GM21447 (cell line): ENCODE measurements around the gene TMEM11.
"Not testable (repeated sequence)": the region's sequence is repeated elsewhere in the genome, so short reads cannot be mapped to it uniquely, and the experiment has no call there.

Experiments
- ATAC-seq: cut with Tn5 transposase; IDR thresholded peaks from one replicate; pipeline ENCODE4 v1.9.1; 2021; ENCODE audit not compliant: unreplicated experiment

TMEM11 gene

GRCh38 chr17:21242780-21243515, 29.0 kb upstream of the TMEM11 start:
- no peak for ATAC-seq

DNA sequence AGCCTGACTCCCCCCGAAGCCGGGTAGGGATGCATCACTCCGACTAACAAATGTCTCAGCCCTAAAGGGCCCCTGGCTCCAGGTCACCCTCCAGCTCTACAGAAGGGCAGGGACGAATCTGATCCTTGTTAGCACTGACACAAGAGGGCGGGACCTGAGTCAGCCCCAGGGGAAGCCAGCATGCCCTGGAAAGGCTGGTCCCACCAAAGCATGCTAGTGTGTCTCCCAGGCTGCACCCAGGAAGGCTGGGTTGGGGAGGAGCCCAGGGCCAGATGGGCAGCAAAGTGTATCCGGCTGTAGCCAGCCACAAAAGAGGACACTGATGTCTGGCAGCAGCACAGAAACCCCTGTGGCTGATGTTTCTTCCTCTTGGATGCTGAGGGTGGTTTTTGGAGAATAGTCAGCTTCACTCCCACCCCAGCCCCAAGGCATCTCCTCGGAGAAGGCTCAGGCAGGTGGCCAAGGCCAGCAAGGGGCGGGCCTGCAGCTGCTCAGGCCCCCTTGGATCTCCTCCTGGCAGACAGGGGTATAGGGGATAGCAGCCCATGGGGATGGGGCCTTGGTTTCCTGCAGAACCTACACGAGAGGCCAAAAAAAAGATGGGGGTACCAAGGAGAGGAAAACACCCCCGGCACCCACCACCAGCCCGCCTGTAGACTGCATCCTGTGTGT, 28.2 kb upstream of the TMEM11 start:
- ATAC-seq = no peak

- ATAC-seq = no peak
These were observed 27.6 kb upstream of the TMEM11 start for GRCh38 chr17:21241564-21241963.

GRCh38 chr17:21240369-21241055, 26.6 kb upstream of the TMEM11 start:
- no peak for ATAC-seq

DNA sequence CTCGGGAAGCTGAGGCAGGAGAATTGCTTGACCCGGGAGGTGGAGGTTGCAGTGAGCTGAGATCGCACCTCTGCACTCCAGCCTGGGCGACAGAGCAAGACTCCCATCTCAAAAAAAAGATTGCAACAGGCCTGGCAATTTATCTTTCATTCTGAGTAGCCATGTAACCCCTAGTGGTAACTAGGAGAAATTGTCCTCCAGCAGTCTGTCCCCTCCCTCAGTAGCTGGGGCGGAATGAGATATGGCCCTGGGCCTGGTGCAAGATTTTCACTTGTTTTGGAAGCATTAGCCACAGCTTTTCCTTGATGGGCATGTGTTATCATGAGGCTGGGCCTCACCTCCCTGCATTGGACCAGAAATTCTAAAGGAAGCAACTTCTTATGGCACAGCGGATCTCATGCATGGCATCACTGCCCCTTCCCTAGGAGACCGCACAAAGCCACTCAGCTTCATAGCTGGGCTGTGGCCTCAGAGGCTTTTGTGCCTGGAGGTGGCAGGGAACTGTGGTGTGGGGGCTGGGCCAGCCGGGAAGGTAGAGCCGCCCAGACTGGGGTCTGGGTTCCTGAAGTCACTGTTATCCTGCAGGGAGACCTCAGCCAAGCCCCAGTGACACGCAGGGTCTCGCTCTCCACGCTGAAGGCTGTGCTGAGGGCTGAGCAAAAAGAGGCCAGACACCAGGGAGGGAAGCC, 25.9 kb upstream of the TMEM11 start:
- no peak for ATAC-seq

DNA sequence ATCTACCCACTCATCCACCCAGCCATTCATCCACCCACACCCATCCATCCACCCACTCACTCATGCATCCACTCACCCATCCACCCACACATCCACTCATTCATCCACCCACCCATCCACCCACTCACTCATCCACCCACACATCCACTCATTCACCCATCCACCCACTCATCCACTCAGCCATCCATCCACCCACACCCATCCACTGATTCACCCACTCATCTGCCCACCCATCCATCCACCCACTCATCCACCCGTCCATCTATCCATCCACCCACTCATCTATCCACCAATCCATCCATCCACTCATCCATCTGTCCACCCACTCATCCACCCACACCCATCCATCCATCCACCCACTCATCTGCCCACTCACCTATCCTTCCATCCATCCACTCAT, 22.0 kb upstream of the TMEM11 start:
- ATAC-seq = no peak

GRCh38 chr17:21233581-21234347, 19.8 kb upstream of the TMEM11 start:
- ATAC-seq = no peak

DNA sequence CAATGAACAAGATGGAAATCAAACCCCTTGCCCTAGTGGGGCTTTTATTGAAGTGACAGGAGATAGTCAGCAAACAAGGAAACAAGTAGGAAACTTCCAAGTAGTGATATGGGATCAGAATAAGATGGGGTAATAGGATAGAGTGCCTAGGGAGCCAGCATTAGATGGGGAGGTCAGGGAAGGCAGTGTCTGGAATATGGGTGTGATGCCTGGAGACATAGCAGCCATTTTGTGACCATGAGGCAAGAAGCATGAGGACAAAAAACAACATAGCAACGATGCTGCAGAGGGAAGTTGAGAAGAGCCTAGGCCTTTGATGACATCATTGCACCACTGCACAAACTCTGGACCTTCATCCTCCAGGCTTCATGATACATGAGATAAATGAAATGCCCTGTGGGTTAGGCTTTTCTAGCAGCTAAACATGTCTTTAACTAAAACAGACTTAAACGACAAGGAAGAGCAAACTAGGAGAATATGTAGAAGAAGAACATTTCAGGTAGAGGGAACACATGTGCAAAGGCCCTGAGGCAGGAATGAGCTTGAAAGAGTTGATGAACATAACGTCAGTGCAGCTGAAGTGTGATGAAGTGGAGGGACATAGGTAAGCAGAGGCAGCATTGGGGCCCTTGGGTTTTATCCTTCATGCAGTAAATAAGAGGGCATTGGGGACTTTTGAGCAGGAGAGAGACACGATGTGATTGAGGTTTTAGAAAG, 18.2 kb upstream of the TMEM11 start:
- no peak for ATAC-seq

DNA sequence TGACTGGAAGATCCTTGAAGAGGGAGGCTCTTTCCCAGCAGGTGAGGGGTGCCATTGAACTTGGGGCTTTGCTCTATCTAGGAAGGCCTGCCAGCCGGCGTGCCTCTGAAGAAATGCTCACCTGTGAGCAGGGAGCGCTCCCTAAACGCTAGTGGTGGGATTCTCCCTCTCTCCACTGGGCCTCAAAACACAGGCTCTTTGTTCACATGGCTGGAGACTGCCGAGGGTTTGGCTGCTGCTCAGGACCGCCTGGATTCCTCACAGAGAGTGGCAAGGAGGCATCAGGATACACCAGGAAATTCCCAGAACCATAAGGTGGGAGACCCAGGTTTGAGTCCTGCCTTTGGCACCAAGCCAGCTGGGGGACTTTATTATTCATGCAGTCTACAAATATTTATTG, 17.6 kb upstream of the TMEM11 start:
- ATAC-seq = no peak

GRCh38 chr17:21228845-21229244, 14.9 kb upstream of the TMEM11 start:
- ATAC-seq = no peak

DNA sequence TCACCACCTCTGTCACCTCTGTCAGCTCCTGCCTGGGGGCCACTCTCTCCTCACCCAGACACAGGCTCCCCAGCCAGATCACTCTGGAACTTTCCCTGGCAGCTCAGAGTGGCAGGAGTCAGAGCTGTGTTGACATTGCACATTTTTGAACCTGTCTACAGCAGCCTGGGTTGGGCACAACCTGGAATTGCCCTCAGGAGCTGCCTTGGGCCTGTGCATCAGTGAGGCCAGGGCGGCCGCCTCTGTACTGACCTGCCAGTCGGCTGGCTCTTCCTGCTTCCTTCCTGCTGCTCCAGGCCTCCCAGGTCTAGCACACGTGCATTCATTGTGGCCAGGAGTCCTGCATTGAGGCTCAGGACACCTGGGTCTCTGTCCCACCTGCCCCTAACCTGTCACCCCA, 14.2 kb upstream of the TMEM11 start:
- ATAC-seq = no peak

DNA sequence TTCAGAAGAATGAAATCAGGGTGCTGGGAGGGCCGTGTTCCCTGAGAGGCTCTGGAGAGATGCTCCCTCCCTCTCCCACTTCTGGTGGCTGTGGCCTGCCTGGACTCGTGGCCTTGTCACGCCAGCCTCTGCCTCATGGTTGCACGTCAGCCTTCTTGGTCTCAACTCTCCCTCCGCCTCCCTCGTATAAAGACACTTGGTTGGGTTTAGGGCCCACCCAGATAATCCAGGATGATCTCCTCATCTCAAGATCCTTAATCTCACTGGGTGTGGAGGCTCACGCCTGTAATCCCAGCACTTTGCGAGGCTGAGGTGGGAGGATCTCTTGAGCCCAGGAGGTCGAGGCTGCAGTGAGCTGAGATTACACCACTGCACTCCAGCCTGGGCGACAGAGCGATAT, 13.3 kb upstream of the TMEM11 start:
- not testable (repeated sequence) for ATAC-seq

DNA sequence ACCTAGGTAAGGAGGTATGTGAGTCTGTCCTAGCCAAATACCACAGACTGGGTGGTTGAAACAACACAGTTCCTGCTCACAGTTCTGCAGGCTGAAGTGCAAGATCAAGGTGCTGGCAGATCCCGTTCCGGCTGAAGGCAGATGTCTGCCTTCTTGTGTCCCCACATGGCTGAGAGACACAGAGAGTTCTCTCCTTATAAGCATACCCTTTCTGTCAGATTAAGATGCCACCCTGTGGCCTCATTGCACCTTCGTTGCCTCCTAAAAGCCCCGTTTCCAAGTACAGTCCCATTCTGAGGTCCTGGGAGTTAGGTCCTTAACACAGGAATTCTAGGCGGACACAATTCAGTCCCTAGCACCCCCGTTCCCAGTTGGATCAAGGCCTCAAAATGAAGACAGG, 9.1 kb upstream of the TMEM11 start:
- no peak for ATAC-seq

- ATAC-seq = no peak
These were observed 4.9 kb upstream of the TMEM11 start for GRCh38 chr17:21218831-21219380.

GRCh38 chr17:21218101-21218500, 4.1 kb upstream of the TMEM11 start:
- no peak for ATAC-seq

DNA sequence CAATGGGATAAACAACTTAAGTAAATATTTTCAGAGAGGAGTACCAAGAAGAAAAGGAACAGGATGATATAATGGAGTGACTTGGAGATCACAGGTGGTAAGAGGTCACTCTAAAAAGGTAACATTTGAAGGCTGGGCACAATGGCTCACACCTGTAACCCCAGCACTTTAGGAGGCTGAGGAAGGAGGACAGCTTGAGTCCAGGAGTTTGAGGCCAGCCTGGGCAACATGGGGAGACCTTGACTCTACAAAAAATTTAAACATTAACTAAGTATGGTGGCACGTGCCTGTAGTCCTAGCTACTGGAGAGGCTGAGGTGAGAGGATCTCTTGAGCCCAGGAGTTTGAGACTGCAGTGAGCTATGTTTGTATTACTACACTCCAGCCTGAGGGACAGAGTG, 3.4 kb upstream of the TMEM11 start:
- ATAC-seq = no peak

DNA sequence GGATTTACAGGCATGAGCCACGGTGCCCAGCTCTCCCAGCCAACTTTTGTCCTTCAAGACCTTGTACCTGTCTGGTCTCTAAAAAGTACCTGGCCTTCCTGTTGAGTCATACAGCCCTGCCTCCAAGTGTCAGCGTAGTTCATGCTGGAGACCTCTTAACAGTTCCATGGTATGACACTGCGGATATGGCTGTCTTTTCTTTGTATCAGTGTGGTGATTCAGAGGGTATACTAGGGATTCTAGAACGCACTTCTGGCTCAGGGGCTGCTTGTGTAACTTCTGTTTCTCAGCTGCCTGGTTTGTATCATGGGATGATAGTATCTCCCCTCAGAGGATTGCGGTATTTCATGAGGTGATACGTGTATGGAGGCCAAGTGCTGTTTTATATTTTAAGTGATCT, 2.0 kb upstream of the TMEM11 start:
- ATAC-seq = no peak

DNA sequence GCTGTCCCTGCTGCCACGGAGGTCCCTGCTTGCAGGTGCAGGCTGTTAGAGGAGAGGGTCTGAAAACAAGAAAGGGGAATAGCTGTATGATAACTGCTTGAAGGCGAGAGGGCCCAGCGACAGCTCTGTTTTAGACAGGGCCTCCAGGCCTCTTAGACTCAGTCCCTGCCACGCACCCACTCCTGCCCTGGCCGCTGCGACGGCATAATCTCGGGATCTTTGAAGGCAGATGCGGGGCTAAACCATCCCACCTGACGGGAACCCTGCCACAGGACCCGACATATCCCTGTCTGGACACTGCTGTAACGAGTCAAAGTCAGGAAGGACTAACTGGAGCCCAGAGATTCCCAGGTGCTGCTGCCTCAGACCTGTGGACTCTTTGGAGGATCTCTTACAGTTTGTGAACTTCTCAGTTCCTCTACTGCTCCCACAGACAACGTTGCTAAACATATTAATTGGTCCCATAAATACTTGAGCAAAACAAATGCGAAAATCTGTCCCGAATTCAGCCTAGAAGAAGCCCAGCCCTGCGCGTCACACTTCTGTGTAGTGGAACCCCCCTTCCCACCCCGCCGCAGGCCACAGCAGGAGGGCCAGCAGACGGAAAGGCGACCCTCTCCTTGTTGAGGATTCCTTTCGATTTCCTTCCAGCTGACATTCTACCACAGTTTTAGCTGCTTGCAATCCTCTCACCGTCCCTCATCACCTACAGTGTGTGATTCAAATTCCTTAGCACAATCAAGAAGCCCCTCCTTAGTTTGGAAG, 998 bp upstream of the TMEM11 start:
- peak; percentile 19 for ATAC-seq

DNA sequence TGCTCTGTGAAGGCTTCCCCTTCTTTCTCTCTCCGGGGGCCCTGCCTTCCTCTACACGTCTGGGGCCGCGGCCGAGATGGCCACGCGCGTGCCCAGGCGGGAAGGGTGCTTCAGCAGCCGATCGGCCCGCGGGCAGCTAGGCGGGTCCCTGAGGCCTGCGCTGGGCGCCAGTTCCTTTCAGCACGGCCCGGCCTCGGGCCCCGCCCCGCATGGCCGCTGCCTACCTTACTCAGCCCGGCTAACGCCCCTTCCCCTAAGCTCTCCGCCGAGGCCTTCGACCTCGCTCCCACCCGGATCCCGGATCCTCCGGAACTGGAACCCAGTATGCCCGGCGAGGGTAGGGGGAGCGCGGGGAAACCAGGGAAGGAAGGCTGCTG, 335 bp downstream of the TMEM11 start:
- peak; percentile 14 for ATAC-seq
